GM06990 (cell line): ENCODE measurements around the gene SORBS1.

Experiments used
- DNase-seq: peaks from one replicate; pipeline ENCODE4 v3.0.0-alpha.2; 2011; ENCODE audit not compliant: insufficient read length; ENCODE audit errors: extremely low read depth
- H3K27me3 ChIP-seq: replicated peaks from 2 replicates; pipeline ENCODE4 v1.6.0; 2011; ENCODE audit warnings: low read length; ENCODE audit not compliant: control insufficient read depth, insufficient read depth
- H3K36me3 ChIP-seq: 2 replicates; pipeline ENCODE4 v1.5.1; 2011; ENCODE audit warnings: low read length; ENCODE audit not compliant: control insufficient read depth, insufficient read depth
- H3K4me3 ChIP-seq: replicated peaks from 2 replicates; pipeline ENCODE4 v1.5.1; 2011; ENCODE audit warnings: low read depth, mild to moderate bottlenecking, control low read depth, low read length
- CTCF ChIP-seq: IDR thresholded peaks from 2 replicates; pipeline ENCODE4 v1.5.1; 2011; ENCODE audit warnings: low read length, control low read depth, mild to moderate bottlenecking, inconsistent platforms; ENCODE audit not compliant: insufficient read depth, poor library complexity, severe bottlenecking

Gene SORBS1

GRCh38 chr10:95540514-95541052 is 20.6 kb downstream of the SORBS1 start:
- DNase-seq, result no peak
- H3K27me3 ChIP-seq, result no peaks in the 10 kb centered on the region; the same call in 1 of the 2 replicates
- no peak overlapping the region for H3K4me3 ChIP-seq
- no peak for TF ChIP-seq CTCF
- H3K36me3 ChIP-seq, result no peaks in the 10 kb centered on the region

- no peaks in the 10 kb centered on the region for H3K36me3 ChIP-seq
- TF ChIP-seq CTCF, result no peak
- H3K27me3 ChIP-seq, result no peaks in the 10 kb centered on the region; the same call in none of the 2 replicates
- DNase-seq, result no peak
- H3K4me3 ChIP-seq, result no peak overlapping the region
These were observed 21.4 kb downstream of the SORBS1 start for GRCh38 chr10:95539560-95540284.

GRCh38 chr10:95538412-95538811 is 22.8 kb downstream of the SORBS1 start:
- Histone ChIP-seq H3K27me3 (no peaks in the 10 kb centered on the region; the same call in 1 of the 2 replicates), H3K36me3 (no peaks in the 10 kb centered on the region), H3K4me3 (no peak overlapping the region)
- TF ChIP-seq CTCF, result no peak
- no peak for DNase-seq

GRCh38 chr10:95537542-95537927 is 23.6 kb downstream of the SORBS1 start:
- DNase-seq, result no peak
- no peaks in the 10 kb centered on the region; the same call in 1 of the 2 replicates for H3K27me3 ChIP-seq
- H3K4me3 ChIP-seq, result no peak overlapping the region
- H3K36me3 ChIP-seq, result no peaks in the 10 kb centered on the region
- TF ChIP-seq CTCF, result no peak

- no peak for TF ChIP-seq CTCF
- no peak overlapping the region for H3K4me3 ChIP-seq
These were observed 24.2 kb downstream of the SORBS1 start for GRCh38 chr10:95536894-95537541.

More at GRCh38 chr10:95536894-95537541, 24.2 kb downstream of the SORBS1 start:
- Histone ChIP-seq H3K27me3 (no peaks in the 10 kb centered on the region; the same call in 1 of the 2 replicates), H3K36me3 (no peaks in the 10 kb centered on the region)
- DNase-seq, result no peak
